Testis (tissue), 3 donors: ENCODE results near the gene GMDS. TPM values are rescaled to one million over a fixed set of nuclear protein-coding genes. Genes with fewer than 3 reads are reported as not detected.

Experiments
- DNase-seq: peaks from one replicate; pipeline ENCODE4 v3.0.0-alpha.2; 2019
- H3K27ac ChIP-seq, 2 donors: fragments of 200-600 bp; sonication (generic); one replicate each; pipeline ENCODE4 v1.5.1; 2019
- H3K27me3 ChIP-seq: fragments of 200-600 bp; sonication (generic); one replicate; pipeline ENCODE4 v1.5.1; 2019
- H3K36me3 ChIP-seq: fragments of 200-600 bp; sonication (generic); one replicate; pipeline ENCODE4 v1.5.1; 2017; ENCODE audit warnings: low read depth; ENCODE audit errors: missing control alignments
- H3K4me1 ChIP-seq: fragments of 200-600 bp; sonication (generic); one replicate; pipeline ENCODE4 v1.5.1; 2019
- H3K4me3 ChIP-seq, 2 donors: fragments of 200-600 bp; sonication (generic); one replicate each; pipeline ENCODE4 v1.5.1; 2017 to 2019
- H3K9me3 ChIP-seq: fragments of 200-600 bp; sonication (generic); one replicate; pipeline ENCODE4 v1.5.1; 2017
- POLR2A ChIP-seq: fragments of 450-650 bp; IDR thresholded peaks from one replicate; pipeline ENCODE4 v1.6.1; 2017; ENCODE audit warnings: antibody characterized with exemption, mild to moderate bottlenecking, moderate library complexity
- WGBS, 2 donors: methylation state at CpG; one replicate each; pipeline ENCODE4 v1.1.5; 2018; 5-methylcytosine and 5-hydroxymethylcytosine counted together
- intact Hi-C: fragments of 100-400 bp; cut with DNase I; formaldehyde crosslinking; loops from one replicate; pipeline ENCODE4 v1.15.1; 2023; ENCODE audit warnings: low total_unique reads
- polyA plus RNA-seq: library from polyadenylated mRNA; stranded (reverse); fragments of 350-450 nt; fragmentation: Illumina TruSeq; extraction: RNeasy Lipid Tissue Mini Kit (QIAGEN cat#74804); gene quantifications from one replicate; pipeline ENCODE4 v1.2.3, GENCODE V29; 2014; ENCODE audit warnings: low read depth, low replicate concordance; ENCODE audit not compliant: insufficient read depth
- total RNA-seq, 2 donors: library from RNA; depleted of rRNA; stranded (reverse); fragments of >200 nt; gene quantifications; one replicate each; pipeline ENCODE4 v1.2.3, GENCODE V29; 2016
- TF ChIP-seq, protein P1 (sequence below), 3 experiments: fragments of 450-650 bp in 2 of 3; fragments of 200-600 bp in 1 of 3; sonication (generic) in 1 of 3; IDR thresholded peaks; one replicate each; pipeline ENCODE4 v1.5.1; 2016 to 2019; ENCODE audit warnings: antibody characterized with exemption in 3 of 3, mild to moderate bottlenecking in 2 of 3, moderate library complexity in 1 of 3

The GMDS gene
- total and polyA plus RNA-seq, 3 donors from 2014 or later, result 19.6 to 31.1 (median 22.2) TPM

GRCh38 chr6:1702580-1703051, 542.8 kb downstream of the GMDS start:
- Histone ChIP-seq H3K27ac (no peak overlapping the region), H3K4me3 (no peak overlapping the region)
- intact Hi-C loops, result no loop called here

DNA sequence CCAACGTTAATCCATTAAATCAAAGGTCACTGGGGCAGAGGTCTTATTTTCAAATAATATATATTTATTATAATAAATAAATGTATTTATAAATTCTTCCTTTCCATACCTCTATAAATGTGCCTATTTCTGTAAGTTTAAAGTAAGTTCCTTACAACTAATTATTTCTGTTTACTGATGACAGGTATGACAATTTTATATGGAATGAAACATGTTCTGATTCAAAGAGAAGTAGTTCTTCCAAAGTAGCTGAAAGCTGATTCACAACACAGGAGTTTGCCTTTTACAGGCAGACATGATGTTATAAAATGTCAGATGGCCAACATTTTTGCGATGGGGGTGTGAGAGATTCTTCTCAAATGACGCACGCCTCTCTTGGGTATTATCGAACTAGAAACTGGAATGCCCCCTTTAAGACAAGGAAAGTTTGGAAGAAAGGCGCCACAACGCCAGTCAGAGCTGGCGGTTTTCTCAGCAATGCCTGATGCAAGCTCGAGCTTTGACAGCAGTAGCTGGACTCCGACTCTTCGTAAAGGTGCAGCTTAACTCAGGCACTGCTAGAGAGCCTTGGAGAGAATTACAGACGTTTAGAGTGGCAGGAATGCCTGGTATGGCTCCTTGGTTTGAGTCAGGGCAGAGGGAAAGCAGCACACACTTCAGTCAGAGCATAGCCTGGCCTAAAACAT, 543.6 kb downstream of the GMDS start:
- Histone ChIP-seq H3K36me3 (no peaks in the 10 kb centered on the region), H3K27me3 (no peaks in the 10 kb centered on the region), H3K4me3 (no peak overlapping the region), H3K27ac (no peak overlapping the region), H3K9me3 (no peaks in the 10 kb centered on the region), H3K4me1 (no peaks in the 10 kb centered on the region)
- intact Hi-C loops, result no loop called here
- 81 to 87% methylated on average over 12 of the region's 12 CpGs for WGBS, 2 donors
- TF ChIP-seq, protein P1, sequence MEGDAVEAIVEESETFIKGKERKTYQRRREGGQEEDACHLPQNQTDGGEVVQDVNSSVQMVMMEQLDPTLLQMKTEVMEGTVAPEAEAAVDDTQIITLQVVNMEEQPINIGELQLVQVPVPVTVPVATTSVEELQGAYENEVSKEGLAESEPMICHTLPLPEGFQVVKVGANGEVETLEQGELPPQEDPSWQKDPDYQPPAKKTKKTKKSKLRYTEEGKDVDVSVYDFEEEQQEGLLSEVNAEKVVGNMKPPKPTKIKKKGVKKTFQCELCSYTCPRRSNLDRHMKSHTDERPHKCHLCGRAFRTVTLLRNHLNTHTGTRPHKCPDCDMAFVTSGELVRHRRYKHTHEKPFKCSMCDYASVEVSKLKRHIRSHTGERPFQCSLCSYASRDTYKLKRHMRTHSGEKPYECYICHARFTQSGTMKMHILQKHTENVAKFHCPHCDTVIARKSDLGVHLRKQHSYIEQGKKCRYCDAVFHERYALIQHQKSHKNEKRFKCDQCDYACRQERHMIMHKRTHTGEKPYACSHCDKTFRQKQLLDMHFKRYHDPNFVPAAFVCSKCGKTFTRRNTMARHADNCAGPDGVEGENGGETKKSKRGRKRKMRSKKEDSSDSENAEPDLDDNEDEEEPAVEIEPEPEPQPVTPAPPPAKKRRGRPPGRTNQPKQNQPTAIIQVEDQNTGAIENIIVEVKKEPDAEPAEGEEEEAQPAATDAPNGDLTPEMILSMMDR (IDR thresholded peaks at IDR 0.05), result no peak
- TF ChIP-seq POLR2A, result no peak
- no peak for DNase-seq

More at GRCh38 chr6:1702580-1703051, 542.8 kb downstream of the GMDS start:
- Histone ChIP-seq H3K9me3 (no peaks in the 10 kb centered on the region), H3K27me3 (no peaks in the 10 kb centered on the region), H3K36me3 (no peaks in the 10 kb centered on the region), H3K4me1 (no peaks in the 10 kb centered on the region)
- no peak for DNase-seq
- no peak for TF ChIP-seq POLR2A
- TF ChIP-seq, protein P1 (IDR thresholded peaks at IDR 0.05), result no peak
- 67 to 74% methylated on average over 4 to 8 of the region's 8 CpGs for whole genome bisulfite sequencing, 2 donors

DNA sequence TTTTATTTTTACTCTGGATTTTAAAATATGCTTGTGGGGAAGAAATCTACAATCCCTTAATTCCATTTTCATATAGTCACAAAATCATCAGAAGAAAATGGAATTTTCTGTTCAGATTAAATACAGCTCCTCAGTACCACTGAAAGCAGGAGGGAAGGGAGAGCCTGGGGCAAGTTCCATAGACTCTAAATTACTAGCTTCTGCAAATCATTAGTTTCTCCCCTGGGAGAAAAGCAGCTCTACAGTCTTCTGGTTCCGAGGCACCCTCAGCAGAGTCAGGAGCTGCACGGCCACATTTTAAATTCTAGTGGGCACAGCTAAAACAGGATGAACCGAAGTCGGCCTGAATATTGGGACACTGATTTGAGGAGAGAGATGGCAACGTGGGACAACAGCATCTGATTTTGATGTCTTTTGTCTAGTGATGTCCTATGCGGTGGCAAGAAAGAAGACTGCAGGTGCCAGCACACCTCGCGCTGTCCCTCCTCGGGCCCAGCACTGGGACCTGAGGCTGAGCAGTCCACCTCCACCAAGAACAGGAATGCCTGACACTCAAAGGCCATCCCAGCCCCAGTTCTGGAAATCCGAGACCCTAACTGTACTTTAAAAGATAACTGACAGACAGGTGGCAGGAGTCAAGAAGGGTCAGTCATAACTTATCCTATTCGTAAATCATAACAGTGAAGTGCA, 545.0 kb downstream of the GMDS start:
- no peaks in the 10 kb centered on the region for H3K36me3 ChIP-seq
- no peak for DNase-seq
- H3K4me1 ChIP-seq, result no peaks in the 10 kb centered on the region
- H3K27ac ChIP-seq, result no peak overlapping the region
- no peaks in the 10 kb centered on the region for H3K27me3 ChIP-seq
- H3K9me3 ChIP-seq, result no peaks in the 10 kb centered on the region
- TF ChIP-seq, protein P1 (IDR thresholded peaks at IDR 0.05), result no peak
- no peak for TF ChIP-seq POLR2A
- no peak overlapping the region for H3K4me3 ChIP-seq
- intact Hi-C loops, result no loop called here
- WGBS, 2 donors, result 88 to 98% methylated on average over 11 of the region's 11 CpGs

GRCh38 chr6:1698527-1698926, 546.9 kb downstream of the GMDS start:
- DNase-seq, result no peak
- WGBS, 2 donors, result 76 to 87% methylated on average over 11 of the region's 11 CpGs

More at GRCh38 chr6:1698527-1698926, 546.9 kb downstream of the GMDS start:
- Histone ChIP-seq H3K4me1 (no peaks in the 10 kb centered on the region), H3K27ac (no peak overlapping the region), H3K4me3 (no peak overlapping the region), H3K9me3 (no peaks in the 10 kb centered on the region), H3K36me3 (no peaks in the 10 kb centered on the region), H3K27me3 (no peaks in the 10 kb centered on the region)
- intact Hi-C loops, result no loop called here
- TF ChIP-seq POLR2A, result no peak
- TF ChIP-seq, protein P1 (IDR thresholded peaks at IDR 0.05), result no peak
